Sciatic nerve (tissue), 2 donors: ENCODE data around the gene ZFPM1. TPM values are rescaled to one million over a fixed set of nuclear protein-coding genes. Genes with fewer than 3 reads are reported as not detected.
A peak's percentile ranks its signal among the peaks of the same experiment; 100 is the strongest.

Experiments
- ATAC-seq: fragments of 200-7000 bp; cut with Tn5 transposase; one replicate; pipeline ENCODE4 v1.9.1; 2020; ENCODE audit warnings: mild to moderate bottlenecking, moderate library complexity
- DNase-seq: peaks from one replicate; pipeline ENCODE4 v3.0.0-alpha.2; 2020; ENCODE audit warnings: low spot score
- intact Hi-C: fragments of 100-400 bp; cut with DNase I; formaldehyde crosslinking; loops from one replicate; pipeline ENCODE4 v1.14.2; 2022
- total RNA-seq: library from RNA; stranded (reverse); fragmentation: NEBNext Ultra II Directional; extraction: Animal tissue kit (Norgen Biotek cat#: 25700); gene quantifications from one replicate; pipeline ENCODE4 v1.2.1, GENCODE V29; 2021
- donor health status: DM: no; HTN: no; CAD: no.
- donor health status: DM: no; HTN: no; CAD: no.

Gene ZFPM1
- total RNA-seq, 1 donor from 2014 or later = 3.9 TPM

DNA sequence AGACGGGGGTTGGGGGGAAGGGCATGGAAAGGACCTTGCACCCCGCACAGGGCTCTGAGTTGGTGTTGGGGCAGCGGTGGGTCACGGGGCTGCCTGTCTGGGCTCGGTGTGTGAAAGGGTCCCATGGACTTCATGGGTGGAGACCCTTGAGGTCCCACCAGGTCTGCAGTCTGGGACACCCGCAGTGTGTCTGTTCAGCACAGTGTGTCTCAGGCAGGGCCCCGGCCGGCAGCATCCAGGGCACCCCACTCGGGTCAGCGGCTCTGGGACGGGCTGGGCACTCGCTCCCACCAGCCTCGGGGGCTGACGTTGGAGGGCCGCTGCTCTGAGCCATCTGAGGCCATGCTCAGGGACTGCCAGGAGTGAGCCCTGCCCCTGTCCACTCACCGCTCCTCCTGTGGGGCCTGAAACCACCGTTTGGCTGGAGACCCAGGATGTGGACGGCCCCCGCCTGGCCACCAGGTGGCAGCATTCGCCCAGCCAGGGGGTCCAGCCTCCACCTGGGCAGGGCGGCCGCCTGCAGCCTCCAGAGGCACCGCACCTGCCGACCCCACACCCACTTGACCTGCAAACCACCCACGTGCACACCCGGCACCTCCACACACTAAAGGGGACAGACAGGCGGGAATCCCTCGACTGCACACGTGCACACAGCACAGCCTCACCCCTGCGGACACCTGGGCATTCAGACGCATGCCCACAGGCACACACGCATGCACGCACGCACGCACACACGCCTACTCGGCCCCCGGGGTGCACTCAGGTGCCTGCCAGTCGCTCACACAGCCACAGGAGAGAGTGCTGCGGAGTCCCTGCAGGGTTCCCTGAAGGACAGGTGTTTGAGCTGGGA, 10.1 kb upstream of the ZFPM1 start:
- DNase-seq (peak; percentile 84), ATAC-seq (peak; percentile 89)
- intact Hi-C loops = loop anchor here (2.0 kb wide), 1 partner anchor 86 kb away; no protein-coding TSS in a partner anchor

DNA sequence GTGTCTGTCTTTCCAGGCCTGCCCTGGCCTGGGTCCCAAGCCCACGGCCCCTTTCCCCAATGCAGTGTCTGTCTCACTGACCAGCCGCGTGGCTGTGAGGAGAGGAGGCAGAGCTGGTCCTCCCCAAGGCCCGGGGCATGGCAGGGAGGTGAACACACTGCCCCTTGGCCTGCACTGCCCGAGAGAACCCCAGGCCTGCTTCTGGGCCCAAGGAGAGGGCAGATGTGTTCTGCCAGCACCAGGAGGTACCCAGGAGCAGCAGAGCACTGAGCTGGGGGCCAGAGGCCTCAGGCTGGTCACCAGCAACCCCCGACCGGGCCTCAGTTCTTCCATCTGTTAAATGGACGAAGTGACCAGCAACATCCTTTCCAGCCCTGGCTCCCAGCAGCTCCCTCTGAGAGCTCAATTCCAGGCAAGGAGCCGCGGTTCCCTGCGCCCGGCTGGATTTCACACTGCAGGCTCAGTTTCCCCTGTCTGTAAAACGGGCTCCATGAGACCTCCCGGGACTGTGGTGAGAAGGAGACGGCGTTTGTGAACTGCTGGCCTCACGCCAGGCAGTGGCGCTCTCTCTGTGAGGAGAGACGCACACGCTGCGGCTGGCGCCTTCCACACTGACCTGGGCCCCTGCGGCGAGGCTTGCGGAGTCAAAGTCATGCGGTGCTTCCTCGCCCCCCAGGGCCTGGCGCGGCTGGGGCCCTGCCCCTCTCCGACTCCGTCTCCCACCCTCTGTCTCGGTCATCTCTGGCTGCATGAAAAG, 8.1 kb upstream of the ZFPM1 start:
- no peak for ATAC-seq

DNA sequence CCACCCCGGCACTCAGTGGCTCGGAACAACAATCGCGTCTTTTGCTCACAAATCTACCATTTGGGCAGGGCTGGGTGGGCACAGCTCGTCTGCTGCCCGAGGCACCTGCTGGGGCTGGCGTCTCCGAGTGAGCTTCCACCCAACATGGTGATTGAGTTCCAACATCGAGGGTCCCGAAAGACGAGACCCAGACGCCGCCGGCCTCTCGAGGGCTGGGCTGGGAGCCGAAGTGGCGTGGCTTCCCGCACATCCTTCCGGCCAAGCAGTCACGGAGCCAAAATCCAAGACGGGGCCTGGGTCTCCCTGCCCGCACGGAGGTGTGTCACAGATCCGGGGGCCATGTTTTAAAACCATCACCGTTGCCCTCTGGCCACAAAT, 7.5 kb upstream of the ZFPM1 start:
- ATAC-seq (no peak), DNase-seq (no peak)
- intact Hi-C loops = no loop called here

More for the DNA sequence above, 8.1 kb upstream of the ZFPM1 start:
- intact Hi-C loops = no loop called here
- no peak for DNase-seq

DNA sequence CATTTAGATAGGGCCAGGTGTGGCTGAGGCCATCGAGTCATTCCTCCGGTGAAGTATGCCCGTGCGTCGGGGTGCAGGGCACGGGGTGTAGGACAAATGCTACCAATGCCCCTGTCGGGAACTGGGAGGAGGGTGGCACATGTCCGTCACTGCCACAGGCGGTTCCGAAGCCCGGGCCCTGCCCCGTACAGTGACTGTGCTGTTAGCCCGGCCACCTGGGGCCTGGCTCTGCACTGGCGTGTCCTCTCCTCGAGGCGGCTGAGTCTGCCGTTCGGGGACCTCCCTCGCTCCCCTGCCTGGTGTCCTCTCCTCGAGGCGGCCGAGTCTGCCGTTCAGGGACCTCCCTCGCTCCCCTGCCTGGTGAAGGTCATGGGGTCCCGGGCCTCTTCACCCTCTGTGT, 7.0 kb upstream of the ZFPM1 start:
- ATAC-seq (no peak), DNase-seq (no peak)
- intact Hi-C loops = no loop called here

DNA sequence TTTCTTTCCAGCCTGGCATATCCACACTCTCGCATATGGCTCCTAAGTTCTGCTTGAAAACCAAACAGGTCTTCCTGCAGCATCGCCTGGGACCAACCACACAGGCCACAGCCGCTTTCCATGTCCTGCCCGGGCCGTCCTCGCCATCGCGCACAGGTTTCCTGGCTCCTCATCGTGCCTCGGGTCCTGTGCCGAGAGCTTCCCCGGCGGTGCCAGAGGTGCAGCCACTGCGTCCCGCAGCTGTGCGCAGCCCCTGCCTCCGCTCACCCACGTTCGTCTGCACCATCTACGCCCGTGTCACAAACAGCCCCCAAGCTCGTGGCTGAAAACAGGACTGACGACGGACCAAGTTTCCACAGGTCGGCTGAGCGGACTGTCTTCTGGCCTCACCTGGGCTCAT, 6.3 kb upstream of the ZFPM1 start:
- no peak for ATAC-seq
- DNase-seq = no peak
- intact Hi-C loops = no loop called here

DNA sequence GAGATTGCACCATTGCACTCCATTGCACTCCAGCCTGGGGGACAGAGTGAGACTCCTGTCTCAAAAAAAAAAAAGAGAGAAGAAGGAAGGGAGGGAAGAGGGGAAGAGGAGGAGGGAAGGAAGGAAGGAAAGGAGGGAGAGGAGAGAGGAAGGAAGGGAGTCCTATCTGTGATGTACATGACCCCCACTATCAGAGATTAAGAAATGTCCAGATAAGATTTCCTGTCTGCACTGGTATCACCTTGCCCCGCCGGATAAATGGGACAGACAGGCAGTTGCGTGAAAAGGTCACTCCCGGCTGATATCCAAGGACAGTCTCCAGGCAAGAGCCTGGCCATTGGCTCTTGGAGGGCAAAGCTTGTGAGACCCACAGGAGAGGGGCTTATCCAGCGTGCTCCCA, 5.2 kb upstream of the ZFPM1 start:
- ATAC-seq (no peak), DNase-seq (no peak)
- intact Hi-C loops = no loop called here

DNA sequence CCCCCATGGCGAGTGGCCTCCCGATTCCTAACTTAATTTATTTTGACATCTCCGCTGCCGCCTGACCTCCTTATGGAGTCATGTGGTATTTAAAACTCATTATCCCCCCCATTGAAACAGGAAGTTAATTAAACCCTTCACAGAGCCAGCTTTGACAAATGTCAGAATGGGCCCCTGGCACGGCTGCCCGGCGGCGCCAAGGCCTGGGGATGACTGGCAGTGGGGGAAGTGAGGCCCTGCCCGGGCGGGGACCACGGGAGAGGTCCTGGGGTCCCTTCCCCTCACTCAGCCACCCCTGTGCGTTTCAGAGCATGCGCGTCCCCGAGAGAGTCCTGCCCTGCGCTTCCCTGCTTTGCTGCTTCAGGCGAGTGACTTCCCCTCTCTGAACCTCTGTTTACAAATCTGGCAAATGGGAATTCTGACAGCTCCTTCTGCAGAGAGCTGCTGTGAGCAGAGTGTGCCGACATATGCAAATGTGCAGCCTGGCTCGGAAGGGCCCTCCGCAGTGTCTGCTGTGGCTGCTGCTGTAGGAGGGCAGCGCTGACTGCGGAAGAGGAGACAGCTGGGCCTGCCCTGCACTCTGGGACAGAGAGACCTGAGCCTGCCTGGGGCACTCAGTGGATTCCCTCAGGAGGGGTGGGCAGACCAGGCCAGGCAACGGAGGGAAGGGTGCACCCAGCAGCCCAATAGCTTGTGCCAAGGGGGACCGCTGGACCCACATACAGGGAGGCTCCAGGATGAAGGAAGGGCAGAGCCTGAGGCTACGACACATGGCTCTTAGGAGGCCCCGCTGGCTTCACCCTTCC, 4.4 kb upstream of the ZFPM1 start:
- no peak for DNase-seq
- ATAC-seq = no peak
- intact Hi-C loops = no loop called here

DNA sequence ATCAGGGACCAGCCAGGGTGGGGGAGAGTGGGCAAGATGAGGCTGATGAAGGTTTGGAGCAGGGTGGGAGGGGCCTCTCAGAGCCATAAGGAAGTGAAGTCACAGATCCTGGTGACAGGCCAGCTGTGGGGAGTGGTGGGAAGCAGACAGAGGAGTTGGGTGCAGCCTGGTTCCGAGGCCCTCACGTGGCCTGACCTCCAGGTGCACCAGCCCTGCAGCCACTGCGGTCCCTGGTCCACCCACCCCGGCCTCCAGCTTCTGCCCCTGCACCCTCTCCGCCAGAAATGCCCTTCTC, 3.9 kb upstream of the ZFPM1 start:
- intact Hi-C loops = no loop called here
- no peak for DNase-seq
- ATAC-seq = no peak

DNA sequence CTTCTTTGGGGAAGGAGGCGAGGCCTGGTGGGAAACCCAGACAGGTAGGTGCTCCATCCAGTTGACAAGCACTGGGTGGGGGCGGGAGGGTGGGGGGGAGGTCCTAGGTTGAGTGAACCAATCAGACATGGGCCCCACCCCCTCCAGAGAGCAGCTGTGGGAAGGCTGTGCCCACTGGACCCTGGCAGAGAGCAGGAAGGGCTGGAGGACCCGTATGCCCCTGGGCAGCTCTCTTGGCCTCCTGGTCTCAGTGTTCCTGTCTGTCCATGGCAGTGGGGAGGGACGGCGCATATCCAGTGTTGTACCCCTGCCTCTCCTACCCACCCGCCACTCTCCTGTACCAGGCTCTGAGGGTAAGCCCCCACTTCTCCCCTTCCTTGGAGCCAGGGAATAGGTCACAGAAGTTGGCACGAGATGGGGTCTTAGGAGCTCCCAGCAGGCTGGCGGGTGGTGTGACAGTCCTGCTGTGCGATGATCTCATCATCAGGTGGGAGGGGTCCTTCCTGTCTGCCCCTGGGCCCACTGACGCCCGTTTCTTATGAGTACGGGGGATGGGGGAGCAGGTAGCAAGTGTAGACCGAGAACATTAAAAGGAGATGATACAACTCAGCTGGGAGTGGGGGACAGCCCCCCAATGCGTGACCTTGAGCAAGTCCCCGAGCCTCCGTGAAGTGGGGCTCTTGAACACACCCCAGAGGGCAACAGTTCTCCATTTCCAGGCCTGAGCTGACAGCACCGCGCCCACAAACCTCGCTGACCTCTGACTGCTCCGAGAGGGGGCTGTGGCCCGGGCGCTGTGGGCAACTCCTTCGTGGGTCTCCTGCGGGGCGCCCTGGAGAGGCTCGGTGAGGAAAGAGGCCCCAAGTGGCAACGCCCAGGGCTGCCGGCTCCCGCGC, 1.2 kb upstream of the ZFPM1 start:
- DNase-seq (peak; percentile 71), ATAC-seq (peak; percentile 11)
- intact Hi-C loops = no loop called here

DNA sequence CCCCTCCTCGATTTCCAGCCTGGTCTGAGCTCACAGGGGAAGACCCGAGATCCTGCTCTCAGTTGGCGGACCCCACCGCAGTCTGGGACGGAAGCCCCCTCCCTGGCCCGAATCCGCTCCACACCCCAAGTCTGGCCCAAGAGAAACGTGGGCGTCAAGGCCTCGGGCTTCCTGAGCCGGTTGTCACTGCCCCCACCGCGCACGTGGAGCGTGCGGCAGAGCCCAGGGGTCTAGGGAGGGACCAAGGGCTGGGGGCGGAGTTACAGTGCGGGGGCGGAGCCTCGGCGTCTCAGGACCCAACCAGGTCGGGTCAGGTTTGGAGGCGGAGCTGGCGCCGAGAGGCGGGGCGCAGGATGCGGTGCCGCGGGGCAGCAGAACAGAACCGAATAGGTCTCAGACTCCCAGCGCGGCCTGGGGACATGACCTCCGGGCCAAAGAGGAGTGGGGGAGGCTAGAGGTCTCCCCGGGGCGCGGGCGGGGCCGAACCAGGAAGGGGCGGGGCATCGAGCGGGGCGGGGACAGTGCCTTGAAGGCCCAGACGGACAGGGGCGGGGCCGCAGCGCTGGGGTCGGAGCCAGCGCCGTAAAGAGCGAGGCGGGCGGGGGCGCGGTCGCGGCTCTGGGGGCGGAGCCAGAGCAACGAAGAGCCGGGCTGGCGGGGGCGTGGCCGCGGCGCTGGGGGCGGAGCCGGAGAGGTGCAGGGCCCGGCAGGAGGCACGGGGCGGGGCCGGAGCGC, 431 bp upstream of the ZFPM1 start:
- intact Hi-C loops = no loop called here
- peak; percentile 95 for ATAC-seq
- peak; percentile 99 for DNase-seq

DNA sequence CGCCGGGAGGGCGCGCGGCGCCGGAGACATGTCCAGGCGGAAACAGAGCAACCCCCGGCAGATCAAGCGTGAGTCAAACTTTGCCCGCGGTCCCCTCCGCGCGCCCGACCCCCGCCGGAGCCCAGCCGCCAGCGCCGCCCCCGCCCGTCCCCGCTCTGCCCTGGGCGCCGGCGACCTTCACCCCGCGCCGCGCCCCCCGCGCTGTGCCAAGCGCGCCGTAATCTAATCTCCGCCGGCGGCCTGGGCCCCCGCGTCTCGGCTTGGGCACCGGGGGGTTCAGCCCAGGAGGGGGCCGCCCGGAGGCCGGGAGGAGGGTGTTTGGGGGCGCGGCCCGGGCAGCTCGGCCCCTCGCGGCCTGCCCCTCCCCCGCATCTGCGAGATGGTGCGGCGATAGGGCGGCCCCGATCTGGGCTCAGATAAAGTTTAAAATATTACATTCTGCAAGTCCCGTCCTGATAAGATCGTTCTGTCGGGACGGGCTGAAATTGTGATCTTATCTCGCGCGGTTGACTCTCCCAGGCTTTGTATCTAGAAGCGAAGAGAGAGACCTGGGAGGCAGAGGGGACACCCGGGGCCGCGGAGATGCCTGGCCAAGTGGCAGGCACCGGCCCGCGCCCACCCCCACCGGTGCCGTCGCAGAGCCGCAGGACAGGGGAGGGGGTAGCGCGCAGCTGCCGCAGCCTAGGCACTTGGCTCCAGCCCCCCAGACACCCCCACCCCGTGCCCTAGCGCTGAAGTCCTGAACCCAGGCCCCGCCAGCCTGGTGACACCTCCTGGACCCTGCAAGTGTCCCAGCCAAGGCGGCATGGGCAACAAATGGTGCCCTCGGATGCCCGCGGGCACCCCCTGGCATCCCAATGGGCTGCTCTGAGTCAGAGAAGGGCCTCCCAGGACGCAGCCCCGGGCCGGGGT, 787 bp downstream of the ZFPM1 start:
- ATAC-seq (no peak), DNase-seq (no peak)
- intact Hi-C loops = no loop called here

DNA sequence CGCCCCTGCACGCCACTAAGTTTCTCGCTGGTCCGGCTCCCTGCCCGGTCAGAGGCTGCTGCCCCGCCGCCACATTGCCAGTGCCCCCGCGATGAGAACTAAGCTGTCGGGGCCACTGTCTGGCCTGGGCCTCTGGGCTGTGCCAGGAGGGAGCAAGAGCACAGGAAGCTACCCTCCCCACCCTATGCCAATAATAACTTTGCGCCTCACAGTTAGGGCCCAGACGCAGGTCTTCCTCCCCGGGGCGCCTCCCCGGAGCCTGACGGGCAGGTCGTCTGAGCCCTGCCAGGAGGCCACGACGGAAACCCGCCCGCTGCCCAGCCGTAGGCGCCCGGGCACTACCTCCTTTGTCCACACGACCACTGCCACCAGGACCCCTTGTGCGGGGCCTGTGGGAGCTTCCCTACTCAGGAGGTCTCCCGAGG, 1.5 kb downstream of the ZFPM1 start:
- DNase-seq = no peak
- intact Hi-C loops = no loop called here
- no peak for ATAC-seq

DNA sequence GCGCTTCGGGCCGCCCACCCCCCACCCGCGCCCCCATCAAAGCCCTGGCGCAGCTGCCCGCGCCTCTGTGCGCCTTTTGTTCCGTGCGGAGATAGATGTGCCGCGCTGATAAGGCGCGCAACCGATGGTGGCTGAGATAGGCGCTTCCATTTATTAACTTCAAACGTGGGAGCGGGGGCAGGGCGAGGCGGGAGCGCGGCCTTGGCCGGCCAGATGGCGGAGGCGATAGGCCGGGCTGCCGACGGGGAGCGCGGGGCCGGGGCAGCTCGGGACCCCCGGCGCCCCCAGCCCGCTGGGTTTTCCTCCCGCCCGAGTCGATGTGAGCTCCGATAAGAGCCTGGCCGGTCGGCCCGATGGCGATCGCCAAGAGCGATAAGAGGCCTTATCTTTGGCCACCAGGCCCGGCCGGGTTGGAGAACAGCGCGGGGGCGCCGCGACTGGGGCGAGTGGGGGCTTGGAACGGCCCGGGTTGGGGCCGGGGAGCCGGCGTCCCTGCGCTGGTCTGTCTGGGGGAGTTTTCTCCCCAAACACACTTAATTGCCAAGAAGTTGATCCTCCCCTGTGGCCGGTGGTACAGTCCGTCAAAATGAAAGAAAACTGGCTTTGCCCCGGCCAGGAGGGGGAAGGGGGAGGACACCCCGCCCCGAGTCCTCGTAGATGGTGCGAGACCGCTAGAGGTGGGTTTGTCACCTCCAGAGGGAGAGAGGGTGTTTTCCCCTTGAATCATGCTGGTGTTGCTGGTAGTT, 2.7 kb downstream of the ZFPM1 start:
- intact Hi-C loops = no loop called here

DNA sequence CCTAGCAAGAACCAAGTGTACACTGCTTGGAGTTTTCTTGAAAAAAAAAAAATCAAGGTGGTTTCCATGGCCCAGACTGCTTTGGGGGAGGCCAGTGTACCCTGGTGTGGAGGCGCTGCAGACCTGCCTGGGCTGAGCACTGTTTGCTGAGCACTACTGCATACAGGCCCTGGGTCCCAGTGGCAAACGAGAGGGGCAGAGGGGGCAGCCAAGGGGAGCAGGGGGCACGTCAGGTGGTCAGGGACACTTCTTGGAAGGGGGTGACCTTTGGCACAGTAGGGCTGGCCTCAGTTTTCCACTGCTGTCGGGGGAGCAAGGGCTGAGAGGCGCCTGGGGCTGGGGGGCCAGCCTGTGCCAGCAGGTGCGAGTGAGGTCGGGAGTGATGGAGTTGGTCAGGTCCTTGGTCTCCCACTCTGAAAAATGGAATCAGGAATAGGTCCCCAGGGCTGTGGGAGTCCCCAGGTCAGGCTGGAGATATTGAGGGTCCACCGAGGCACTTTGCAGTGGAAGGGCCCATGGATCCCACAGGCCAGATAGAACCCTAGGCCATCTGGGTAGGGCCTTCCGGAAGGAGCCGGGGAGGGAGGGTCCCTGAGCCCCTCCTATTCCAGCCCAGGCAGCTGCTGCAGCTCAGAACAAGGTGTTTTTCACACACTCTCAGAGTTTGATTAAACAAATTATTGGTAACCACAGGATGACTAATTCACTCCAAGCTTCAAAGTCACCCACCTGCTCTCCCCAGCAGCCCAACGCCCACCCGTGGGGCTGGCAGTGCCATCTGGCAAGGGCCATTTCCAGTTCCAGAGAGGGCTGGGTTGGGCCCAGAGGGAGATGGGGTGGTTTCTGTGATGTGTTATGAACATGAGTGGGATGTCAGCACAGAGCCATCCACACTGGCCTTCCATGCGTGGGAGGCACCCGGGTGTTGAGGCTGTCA, 3.5 kb downstream of the ZFPM1 start:
- no peak for DNase-seq
- ATAC-seq = no peak
- intact Hi-C loops = no loop called here

More for the DNA sequence above, 2.7 kb downstream of the ZFPM1 start:
- DNase-seq (no peak), ATAC-seq (no peak)

DNA sequence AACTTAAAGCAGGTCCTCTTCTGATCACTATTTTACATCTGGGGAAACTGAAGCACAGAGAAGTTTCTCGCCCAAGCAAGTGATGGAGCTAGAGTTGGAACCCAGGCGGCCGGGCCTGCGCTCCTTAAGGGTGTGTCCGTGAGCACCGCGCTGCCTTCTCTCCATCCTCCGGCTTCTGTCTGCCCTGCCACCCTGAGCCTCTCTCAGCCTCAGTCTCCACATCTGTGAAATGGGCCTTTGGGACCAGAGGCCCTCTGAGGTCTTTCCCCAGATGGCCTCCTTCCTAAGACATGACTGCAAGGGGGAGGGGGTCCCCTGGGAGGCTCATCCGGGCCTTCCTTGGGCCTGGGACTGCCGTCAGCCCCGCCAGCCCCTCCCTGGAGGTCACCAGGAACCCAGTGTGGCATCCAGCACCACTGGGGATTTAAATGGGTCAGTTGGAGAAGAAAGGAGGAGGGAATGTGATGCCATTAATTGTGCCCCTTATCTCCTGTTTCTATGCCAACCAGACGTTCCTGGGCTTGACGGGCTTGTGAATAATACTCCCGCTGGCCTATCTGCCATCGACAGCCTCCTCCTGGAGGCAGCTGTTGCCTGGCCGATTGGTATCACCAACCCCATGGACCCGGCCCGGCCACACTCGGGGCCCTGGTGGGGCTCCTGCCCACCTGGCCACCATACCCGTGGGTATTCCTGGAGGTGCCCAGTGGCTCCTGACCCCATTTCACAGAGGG, 5.1 kb downstream of the ZFPM1 start:
- intact Hi-C loops = no loop called here
- DNase-seq (no peak), ATAC-seq (no peak)
